ENCODE results near the gene LONP1.
"Not testable (repeated sequence)": the region's sequence is repeated elsewhere in the genome, so short reads cannot be mapped to it uniquely, and the experiment has no call there.

The LONP1 gene

GRCh38 chr19:5706876-5707573, 12.9 kb downstream of the LONP1 start:
- H3F3A ChIP-seq (ENCODE audit: control insufficient read depth, insufficient read depth) = no peaks in the 10 kb centered on the region
- H4K20me1 ChIP-seq (ENCODE audit: control insufficient read depth, insufficient read depth, low read depth, low read length) = no peaks in the 10 kb centered on the region
- H3K36me3 ChIP-seq (ENCODE audit: control insufficient read depth, low read length) = peaks cover 81% of the 10 kb centered on the region
- H3K9me2 ChIP-seq (replicated peaks; ENCODE audit: control insufficient read depth, low read length) = no peaks in the 10 kb centered on the region
- no peaks in the 10 kb centered on the region for H3K4me1 ChIP-seq (ENCODE audit: control insufficient read depth, low read length)
- TF ChIP-seq EZH2phosphoT487 (IDR thresholded peaks at IDR 0.05; ENCODE audit: borderline replicate concordance, low read length) (no peak), CTCF (IDR thresholded peaks at IDR 0.05; ENCODE audit: low read depth, low read length, poor library complexity, severe bottlenecking) (no peak)
- H3K4me3 ChIP-seq (ENCODE audit: low read length) = no peak overlapping the region
- no peaks in the 10 kb centered on the region for H3K9me3 ChIP-seq (ENCODE audit: control insufficient read depth, insufficient read depth, low read length)
- H3K79me2 ChIP-seq (ENCODE audit: control insufficient read depth, low read length) = peaks cover 17% of the 10 kb centered on the region
- H3K4me2 ChIP-seq (ENCODE audit: low read length) = no peak overlapping the region
- H3K27me3 ChIP-seq (ENCODE audit: control insufficient read depth, low read length) = no peaks in the 10 kb centered on the region
- no peak overlapping the region for H3K27ac ChIP-seq (ENCODE audit: low read depth, low read length)

GRCh38 chr19:5705552-5705951, 14.4 kb downstream of the LONP1 start:
- H3K27me3 ChIP-seq (ENCODE audit: control insufficient read depth, low read length) = no peaks in the 10 kb centered on the region
- H4K20me1 ChIP-seq (ENCODE audit: control insufficient read depth, insufficient read depth, low read depth, low read length) = no peaks in the 10 kb centered on the region
- no peaks in the 10 kb centered on the region for H3K9me2 ChIP-seq (replicated peaks; ENCODE audit: control insufficient read depth, low read length)
- H3K9me3 ChIP-seq (ENCODE audit: control insufficient read depth, insufficient read depth, low read length) = no peaks in the 10 kb centered on the region
- H3K4me1 ChIP-seq (ENCODE audit: control insufficient read depth, low read length) = no peaks in the 10 kb centered on the region
- TF ChIP-seq EZH2phosphoT487 (IDR thresholded peaks at IDR 0.05; ENCODE audit: borderline replicate concordance, low read length) = no peak
- TF ChIP-seq CTCF (IDR thresholded peaks at IDR 0.05; ENCODE audit: low read depth, low read length, poor library complexity, severe bottlenecking) = no peak
- peaks cover 15% of the 10 kb centered on the region for H3K79me2 ChIP-seq (ENCODE audit: control insufficient read depth, low read length)
- no peak overlapping the region for H3K4me2 ChIP-seq (ENCODE audit: low read length)
- H3K27ac ChIP-seq (ENCODE audit: low read depth, low read length) = no peak overlapping the region
- H3K4me3 ChIP-seq (ENCODE audit: low read length) = no peak overlapping the region
- no peaks in the 10 kb centered on the region for H3F3A ChIP-seq (ENCODE audit: control insufficient read depth, insufficient read depth)
- H3K36me3 ChIP-seq (ENCODE audit: control insufficient read depth, low read length) = peaks cover 73% of the 10 kb centered on the region

GRCh38 chr19:5703819-5704818, 15.8 kb downstream of the LONP1 start:
- H3K27me3 ChIP-seq (ENCODE audit: control insufficient read depth, low read length) = no peaks in the 10 kb centered on the region
- no peak overlapping the region for H3K27ac ChIP-seq (ENCODE audit: low read depth, low read length)
- H3K4me3 ChIP-seq (ENCODE audit: low read length) = no peak overlapping the region
- H3K36me3 ChIP-seq (ENCODE audit: control insufficient read depth, low read length) = peaks cover 74% of the 10 kb centered on the region
- no peaks in the 10 kb centered on the region for H3F3A ChIP-seq (ENCODE audit: control insufficient read depth, insufficient read depth)
- H4K20me1 ChIP-seq (ENCODE audit: control insufficient read depth, insufficient read depth, low read depth, low read length) = no peaks in the 10 kb centered on the region
- no peaks in the 10 kb centered on the region for H3K4me1 ChIP-seq (ENCODE audit: control insufficient read depth, low read length)
- TF ChIP-seq EZH2phosphoT487 (IDR thresholded peaks at IDR 0.05; ENCODE audit: borderline replicate concordance, low read length) (no peak), CTCF (IDR thresholded peaks at IDR 0.05; ENCODE audit: low read depth, low read length, poor library complexity, severe bottlenecking) (no peak)
- H3K9me3 ChIP-seq (ENCODE audit: control insufficient read depth, insufficient read depth, low read length) = no peaks in the 10 kb centered on the region
- H3K4me2 ChIP-seq (ENCODE audit: low read length) = no peak overlapping the region
- peaks cover 13% of the 10 kb centered on the region for H3K79me2 ChIP-seq (ENCODE audit: control insufficient read depth, low read length)
- no peaks in the 10 kb centered on the region for H3K9me2 ChIP-seq (replicated peaks; ENCODE audit: control insufficient read depth, low read length)

GRCh38 chr19:5702053-5702410, 17.9 kb downstream of the LONP1 start:
- H3K27me3 ChIP-seq (ENCODE audit: control insufficient read depth, low read length); H3K9me2 ChIP-seq (replicated peaks; ENCODE audit: control insufficient read depth, low read length); H3K4me3 ChIP-seq (ENCODE audit: low read length); H3K27ac ChIP-seq (ENCODE audit: low read depth, low read length); H3K4me1 ChIP-seq (ENCODE audit: control insufficient read depth, low read length); H3K9me3 ChIP-seq (ENCODE audit: control insufficient read depth, insufficient read depth, low read length); H4K20me1 ChIP-seq (ENCODE audit: control insufficient read depth, insufficient read depth, low read depth, low read length); H3F3A ChIP-seq (ENCODE audit: control insufficient read depth, insufficient read depth); H3K4me2 ChIP-seq (ENCODE audit: low read length): not testable (repeated sequence)
- Histone ChIP-seq H3K36me3 (ENCODE audit: control insufficient read depth, low read length) (peaks cover 70% of the 10 kb centered on the region), H3K79me2 (ENCODE audit: control insufficient read depth, low read length) (peaks cover 10% of the 10 kb centered on the region)

All from DOHH2 (cell line).